ENCODE data around the gene MYADM.

Gene MYADM

GRCh38 chr19:53908106-53908934 lies 40.6 kb downstream of the MYADM start:
- DNase-seq (ENCODE audit: extremely low spot score), result peak; percentile 75
- ChIA-PET CTCF (no interaction called here), POLR2A (interaction anchor here (1.0 kb wide), 1 partner anchor 16 kb away, joined by 3 read pairs; no protein-coding TSS in a partner anchor)
- TF ChIP-seq ARNT (IDR thresholded peaks at IDR 0.05) (no peak), SUZ12 (IDR thresholded peaks at IDR 0.05) (peak; percentile 86), SP1 (IDR thresholded peaks at IDR 0.05) (no peak), LEF1 (IDR thresholded peaks at IDR 0.05; ENCODE audit: borderline replicate concordance) (no peak), L3MBTL2 (conservative IDR thresholded peaks at IDR 0.05) (peak; percentile 35; the same call in 1 of the 2 replicates), PKNOX1 (IDR thresholded peaks at IDR 0.05) (no peak)

GRCh38 chr19:53908935-53909415 lies 41.3 kb downstream of the MYADM start, which contains the start of gene CACNG7:
Gene CACNG7 (plus strand): TSS chr19:53909278. CDS start chr19:53912832, 3,554 bp downstream.
- POLR2A ChIA-PET, result no interaction called here
- no peak for TF ChIP-seq LEF1 (IDR thresholded peaks at IDR 0.05; ENCODE audit: borderline replicate concordance)
- TF ChIP-seq L3MBTL2 (conservative IDR thresholded peaks at IDR 0.05), result no peak
- TF ChIP-seq SUZ12 (IDR thresholded peaks at IDR 0.05), result no peak
- TF ChIP-seq ELF4 (IDR thresholded peaks at IDR 0.05), result no peak
- no peak for TF ChIP-seq FOXM1 (IDR thresholded peaks at IDR 0.05; ENCODE audit: borderline replicate concordance)
- no peak for TF ChIP-seq FOXA1 (IDR thresholded peaks at IDR 0.05)
- TF ChIP-seq TARDBP (IDR thresholded peaks at IDR 0.05), result no peak
- TF ChIP-seq HDGF (IDR thresholded peaks at IDR 0.05; ENCODE audit: borderline replicate concordance), result no peak
- no peak for TF ChIP-seq NFRKB (IDR thresholded peaks at IDR 0.05)
- no peak for TF ChIP-seq ZNF384 (IDR thresholded peaks at IDR 0.05)
- TF ChIP-seq SP1 (IDR thresholded peaks at IDR 0.05), result no peak
- TF ChIP-seq ARNT (IDR thresholded peaks at IDR 0.05), result no peak
- no peak for TF ChIP-seq PKNOX1 (IDR thresholded peaks at IDR 0.05)
- TF ChIP-seq FOXK2 (IDR thresholded peaks at IDR 0.05), result no peak
- TF ChIP-seq CTBP1 (IDR thresholded peaks at IDR 0.05; ENCODE audit: borderline replicate concordance), result no peak
- no peak for TF ChIP-seq BHLHE40 (IDR thresholded peaks at IDR 0.05; ENCODE audit: borderline replicate concordance)
- CTCF ChIA-PET, result no interaction called here
- DNase-seq (ENCODE audit: extremely low spot score), result no peak

GRCh38 chr19:53909471-53910169 lies 41.9 kb downstream of the MYADM start:
- TF ChIP-seq ARNT (IDR thresholded peaks at IDR 0.05) (no peak), NFRKB (IDR thresholded peaks at IDR 0.05) (no peak), ELF4 (IDR thresholded peaks at IDR 0.05) (no peak), FOXA1 (IDR thresholded peaks at IDR 0.05) (no peak), BHLHE40 (IDR thresholded peaks at IDR 0.05; ENCODE audit: borderline replicate concordance) (no peak), ZNF384 (IDR thresholded peaks at IDR 0.05) (no peak), L3MBTL2 (conservative IDR thresholded peaks at IDR 0.05) (no peak), CTBP1 (IDR thresholded peaks at IDR 0.05; ENCODE audit: borderline replicate concordance) (no peak), SUZ12 (IDR thresholded peaks at IDR 0.05) (no peak), HDGF (IDR thresholded peaks at IDR 0.05; ENCODE audit: borderline replicate concordance) (no peak), TARDBP (IDR thresholded peaks at IDR 0.05) (no peak), LEF1 (IDR thresholded peaks at IDR 0.05; ENCODE audit: borderline replicate concordance) (no peak), PKNOX1 (IDR thresholded peaks at IDR 0.05) (no peak)
- ChIA-PET CTCF (no interaction called here), POLR2A (interaction anchor here (1.5 kb wide), 1 partner anchor 30 kb away, joined by 3 read pairs; no protein-coding TSS in a partner anchor)
- DNase-seq (ENCODE audit: extremely low spot score), result no peak

GRCh38 chr19:53910170-53910518 lies 42.5 kb downstream of the MYADM start:
- ChIA-PET POLR2A (interaction anchor here (1.5 kb wide), 1 partner anchor 31 kb away, joined by 3 read pairs; no protein-coding TSS in a partner anchor), CTCF (no interaction called here)
- no peak for TF ChIP-seq L3MBTL2 (conservative IDR thresholded peaks at IDR 0.05)
- TF ChIP-seq NFRKB (IDR thresholded peaks at IDR 0.05), result no peak
- TF ChIP-seq LEF1 (IDR thresholded peaks at IDR 0.05; ENCODE audit: borderline replicate concordance), result no peak
- no peak for TF ChIP-seq SUZ12 (IDR thresholded peaks at IDR 0.05)
- TF ChIP-seq FOXK2 (IDR thresholded peaks at IDR 0.05), result no peak
- no peak for TF ChIP-seq FOXA1 (IDR thresholded peaks at IDR 0.05)
- no peak for TF ChIP-seq HDGF (IDR thresholded peaks at IDR 0.05; ENCODE audit: borderline replicate concordance)
- TF ChIP-seq BHLHE40 (IDR thresholded peaks at IDR 0.05; ENCODE audit: borderline replicate concordance), result no peak
- no peak for DNase-seq (ENCODE audit: extremely low spot score)

GRCh38 chr19:53912653-53913052 lies 45.0 kb downstream of the MYADM start:
- no peak for TF ChIP-seq SP1 (IDR thresholded peaks at IDR 0.05)
- TF ChIP-seq ZNF384 (IDR thresholded peaks at IDR 0.05), result no peak
- no peak for TF ChIP-seq FOXA1 (IDR thresholded peaks at IDR 0.05)
- no peak for TF ChIP-seq ARNT (IDR thresholded peaks at IDR 0.05)
- TF ChIP-seq SUZ12 (IDR thresholded peaks at IDR 0.05), result no peak
- no peak for TF ChIP-seq L3MBTL2 (conservative IDR thresholded peaks at IDR 0.05)
- no peak for TF ChIP-seq CTBP1 (IDR thresholded peaks at IDR 0.05; ENCODE audit: borderline replicate concordance)
- no peak for TF ChIP-seq BHLHE40 (IDR thresholded peaks at IDR 0.05; ENCODE audit: borderline replicate concordance)
- no peak for TF ChIP-seq ELF4 (IDR thresholded peaks at IDR 0.05)
- no peak for TF ChIP-seq HDGF (IDR thresholded peaks at IDR 0.05; ENCODE audit: borderline replicate concordance)
- no peak for TF ChIP-seq LEF1 (IDR thresholded peaks at IDR 0.05; ENCODE audit: borderline replicate concordance)
- TF ChIP-seq TARDBP (IDR thresholded peaks at IDR 0.05), result no peak
- no peak for TF ChIP-seq FOXM1 (IDR thresholded peaks at IDR 0.05; ENCODE audit: borderline replicate concordance)
- TF ChIP-seq PKNOX1 (IDR thresholded peaks at IDR 0.05), result no peak
- TF ChIP-seq FOXK2 (IDR thresholded peaks at IDR 0.05), result no peak
- peak; percentile 55 for DNase-seq (ENCODE audit: extremely low spot score)
- ChIA-PET CTCF (interaction anchor here (0.7 to 1.5 kb wide), 6 partner anchors 12 to 112 kb away, joined by 3 to 7 read pairs (median 4); no protein-coding TSS in a partner anchor), POLR2A (no interaction called here)

Data from HEK293T (cell line).